Neutrophil (primary cell): ENCODE results near the gene ATG101.

ENCODE experiments used
- H3K27ac ChIP-seq: fragments of 200-600 bp; sonication (generic); 2 replicates; pipeline ENCODE4 v1.5.1; 2016; ENCODE audit warnings: mild to moderate bottlenecking, moderate library complexity
- H3K27me3 ChIP-seq: fragments of 200-600 bp; sonication (generic); 2 replicates; pipeline ENCODE4 v1.6.0; 2016; ENCODE audit warnings: mild to moderate bottlenecking
- H3K36me3 ChIP-seq: fragments of 200-600 bp; sonication (generic); 2 replicates; pipeline ENCODE4 v1.5.1; 2017
- H3K4me1 ChIP-seq, 2 experiments: fragments of 200-600 bp in 1 of 2; sonication (generic) in 1 of 2; 1 replicate in 1 of 2; 2 replicates in 1 of 2; pipeline versions ENCODE4 v1.5.1 to v1.6.1; 2013 to 2016; ENCODE audit warnings: low read depth in 1 of 2, low read length in 1 of 2, mild to moderate bottlenecking in 1 of 2, moderate library complexity in 1 of 2; ENCODE audit not compliant: control insufficient read depth in 1 of 2, insufficient read depth in 1 of 2
- H3K4me3 ChIP-seq, 2 experiments: fragments of 200-600 bp in 1 of 2; sonication (generic) in 1 of 2; 1 replicate in 1 of 2; 2 replicates in 1 of 2; pipeline ENCODE4 v1.5.1; 2013 to 2016; ENCODE audit warnings: low read depth in 1 of 2, low read length in 1 of 2, mild to moderate bottlenecking in 1 of 2, moderate library complexity in 1 of 2
- H3K9me3 ChIP-seq: fragments of 200-600 bp; sonication (generic); 2 replicates; pipeline ENCODE4 v1.5.1; 2016
- CTCF ChIP-seq: fragments of 200-600 bp; sonication (generic); IDR thresholded peaks from 2 replicates; pipeline ENCODE4 v1.5.1; 2016; ENCODE audit warnings: antibody characterized with exemption

ATG101 gene

GRCh38 chr12:52084491-52085231 is 14.9 kb downstream of the ATG101 start:
- H3K27me3 ChIP-seq, result peaks cover 39% of the 10 kb centered on the region
- H3K4me3 ChIP-seq, result no peak overlapping the region
- peaks cover 6% of the 10 kb centered on the region for H3K36me3 ChIP-seq
- H3K4me1 ChIP-seq, result peaks cover 0 to 3% of the 10 kb centered on the region in 2 experiments
- no peak for TF ChIP-seq CTCF
- H3K27ac ChIP-seq, result no peak overlapping the region
- no peaks in the 10 kb centered on the region for H3K9me3 ChIP-seq

DNA sequence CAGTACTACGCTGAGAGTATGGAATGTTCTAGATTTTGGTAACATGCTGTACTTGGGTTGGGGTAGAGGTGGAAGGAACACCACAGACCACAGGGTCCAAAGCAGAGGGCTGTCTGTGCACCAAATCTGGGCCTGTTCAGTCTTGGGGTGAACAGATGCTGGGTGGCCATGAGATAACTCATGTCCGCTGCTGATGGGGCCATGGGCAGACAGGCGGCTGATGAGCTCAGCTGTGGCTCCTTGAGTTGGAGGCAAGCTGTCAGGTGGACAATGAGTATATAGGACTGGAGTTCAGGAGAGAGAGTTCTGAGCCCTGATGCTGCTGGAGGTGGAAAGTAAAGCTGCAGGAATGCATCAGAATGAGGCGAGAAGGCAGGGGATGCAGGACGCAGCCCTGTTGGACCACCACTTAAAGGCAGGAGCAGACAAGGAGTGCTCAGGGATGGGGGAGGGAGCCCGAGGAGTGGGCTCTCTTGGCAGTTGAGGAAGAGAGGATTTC is 16.0 kb downstream of the ATG101 start:
- peaks cover 49% of the 10 kb centered on the region for H3K27me3 ChIP-seq
- H3K4me3 ChIP-seq, result no peak overlapping the region
- no peak for TF ChIP-seq CTCF
- no peaks in the 10 kb centered on the region for H3K9me3 ChIP-seq
- no peaks in the 10 kb centered on the region for H3K36me3 ChIP-seq
- H3K4me1 ChIP-seq, result peaks cover 0 to 3% of the 10 kb centered on the region in 2 experiments
- no peak overlapping the region for H3K27ac ChIP-seq

- no peaks in the 10 kb centered on the region for H3K9me3 ChIP-seq
Observed at GRCh38 chr12:52086366-52086765, 16.6 kb downstream of the ATG101 start.

DNA sequence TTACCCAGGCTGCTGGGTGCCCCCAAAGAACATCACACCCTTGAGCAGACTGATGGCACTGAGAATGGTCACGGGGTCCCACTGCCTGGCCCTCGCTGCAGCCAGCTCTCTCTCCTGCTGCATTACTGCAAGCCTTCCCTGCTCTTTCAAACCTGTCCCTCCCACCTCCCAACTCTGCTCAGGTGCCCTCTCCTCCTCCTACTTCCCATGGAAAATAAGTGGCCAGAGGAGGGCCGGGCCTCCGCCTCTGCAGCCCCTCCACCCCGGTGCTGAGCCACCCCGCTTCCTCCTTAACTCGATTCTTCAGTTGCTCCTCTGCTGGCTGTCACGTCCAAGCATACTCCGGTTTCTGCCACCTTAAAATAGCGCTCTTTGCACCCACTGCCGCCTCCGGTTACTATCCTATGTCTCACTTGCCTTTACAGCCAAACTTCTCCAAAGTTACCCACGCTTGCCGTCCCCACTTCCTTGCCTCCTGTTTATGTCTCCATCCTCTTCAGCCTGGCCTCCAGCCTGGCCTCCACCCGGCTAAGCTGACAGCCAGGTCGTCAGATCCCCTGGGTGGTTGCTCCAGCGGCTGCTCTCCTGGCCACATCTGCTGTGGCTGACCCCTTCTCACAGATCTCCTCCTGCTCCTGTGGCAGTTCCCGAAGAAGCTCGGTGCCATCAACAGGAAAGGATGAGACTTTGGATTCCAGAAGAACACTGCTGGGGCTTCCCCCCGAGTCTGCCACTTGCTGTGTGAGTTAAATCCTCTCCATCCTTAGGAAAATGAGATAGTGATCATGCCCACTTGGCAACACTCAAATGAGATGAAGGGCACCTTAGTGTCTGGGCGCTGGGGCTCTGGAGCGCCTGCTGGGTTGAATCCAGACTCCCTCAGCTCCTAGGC is 17.4 kb downstream of the ATG101 start:
- TF ChIP-seq CTCF, result no peak
- H3K27ac ChIP-seq, result no peak overlapping the region
- H3K27me3 ChIP-seq, result peaks cover 64% of the 10 kb centered on the region

More at GRCh38 chr12:52086366-52086765, 16.6 kb downstream of the ATG101 start:
- peaks cover 56% of the 10 kb centered on the region for H3K27me3 ChIP-seq
- H3K36me3 ChIP-seq, result no peaks in the 10 kb centered on the region
- H3K27ac ChIP-seq, result no peak overlapping the region
- no peak overlapping the region for H3K4me3 ChIP-seq
- H3K4me1 ChIP-seq, result peaks cover 0 to 3% of the 10 kb centered on the region in 2 experiments
- TF ChIP-seq CTCF, result no peak

GRCh38 chr12:52087961-52088820 is 18.4 kb downstream of the ATG101 start:
- TF ChIP-seq CTCF, result no peak
- no peaks in the 10 kb centered on the region for H3K9me3 ChIP-seq
- no peaks in the 10 kb centered on the region for H3K36me3 ChIP-seq
- peaks cover 74% of the 10 kb centered on the region for H3K27me3 ChIP-seq
- H3K4me1 ChIP-seq, result peaks cover 0 to 3% of the 10 kb centered on the region in 2 experiments
- H3K4me3 ChIP-seq, result no peak overlapping the region
- H3K27ac ChIP-seq, result no peak overlapping the region

More for the DNA sequence above, 17.4 kb downstream of the ATG101 start:
- Histone ChIP-seq H3K36me3 (no peaks in the 10 kb centered on the region), H3K4me1 (peaks cover 0 to 3% of the 10 kb centered on the region in 2 experiments), H3K9me3 (no peaks in the 10 kb centered on the region), H3K4me3 (no peak overlapping the region)
